Skeletal muscle tissue (tissue), 4 donors: Measurements from ENCODE around the gene ENAH. TPM values are rescaled to one million over a fixed set of nuclear protein-coding genes. Genes with fewer than 3 reads are reported as not detected.

Source experiments
- H3K27ac ChIP-seq: one replicate; pipeline ENCODE4 v1.7.0; 2013; ENCODE audit warnings: mild to moderate bottlenecking, low read depth, low read length, inconsistent platforms
- H3K27me3 ChIP-seq, 3 donors: one replicate each; pipeline ENCODE4 v1.7.0; 2013; ENCODE audit warnings: low read length in 3 of 3; ENCODE audit not compliant: control insufficient read depth in 3 of 3, insufficient read depth in 3 of 3
- H3K36me3 ChIP-seq, 3 donors: one replicate each; pipeline ENCODE4 v1.7.0; 2013; ENCODE audit warnings: low read length in 3 of 3; ENCODE audit not compliant: control insufficient read depth in 3 of 3, insufficient read depth in 3 of 3
- H3K4me1 ChIP-seq, 3 donors: one replicate each; pipeline ENCODE4 v1.7.0; 2013; ENCODE audit warnings: low read length in 3 of 3, mild to moderate bottlenecking in 3 of 3; ENCODE audit not compliant: control insufficient read depth in 3 of 3, insufficient read depth in 3 of 3
- H3K4me3 ChIP-seq, 3 donors: one replicate each; pipeline ENCODE4 v1.7.0; 2013; ENCODE audit warnings: low read length in 3 of 3
- H3K9ac ChIP-seq, 3 donors: one replicate each; pipeline ENCODE4 v1.7.0; 2013; ENCODE audit warnings: low read length in 3 of 3, mild to moderate bottlenecking in 3 of 3, moderate library complexity in 2 of 3, low read depth in 1 of 3
- H3K9me3 ChIP-seq, 3 donors: one replicate each; pipeline ENCODE4 v1.7.0; 2013; ENCODE audit warnings: low read length in 3 of 3; ENCODE audit not compliant: control insufficient read depth in 3 of 3
- total RNA-seq: library from RNA; depleted of rRNA; stranded (reverse); fragments of >200 nt; gene quantifications from one replicate; pipeline ENCODE4 v1.2.3, GENCODE V29; 2014
- donor health status: Osteomylitis.

ENAH gene
- total RNA-seq, 1 donor from 2014 or later: 38.6 TPM

- Histone ChIP-seq H3K36me3 (no peaks in the 10 kb centered on the region), H3K9ac (no peak overlapping the region), H3K9me3 (no peaks in the 10 kb centered on the region), H3K4me3 (no peak overlapping the region), H3K4me1 (peaks cover 0 to 10% (median 0%) of the 10 kb centered on the region in 3 donors), H3K27me3 (no peaks in the 10 kb centered on the region), H3K27ac (no peak overlapping the region)
Observed at GRCh38 chr1:225610539-225610938, 42.4 kb downstream of the ENAH start.

- Histone ChIP-seq H3K9ac (no peak overlapping the region), H3K4me3 (no peak overlapping the region), H3K9me3 (no peaks in the 10 kb centered on the region), H3K36me3 (no peaks in the 10 kb centered on the region), H3K27ac (no peak overlapping the region), H3K4me1 (peaks cover 0 to 10% (median 2%) of the 10 kb centered on the region in 3 donors), H3K27me3 (no peaks in the 10 kb centered on the region)
Observed at GRCh38 chr1:225608014-225608796, 44.7 kb downstream of the ENAH start.

GRCh38 chr1:225607355-225607754 is 45.6 kb downstream of the ENAH start:
- peak overlapping the region; percentile 37 for H3K27ac ChIP-seq
- peaks cover 0 to 10% (median 2%) of the 10 kb centered on the region in 3 donors for H3K4me1 ChIP-seq
- no peaks in the 10 kb centered on the region for H3K36me3 ChIP-seq
- H3K27me3 ChIP-seq: no peaks in the 10 kb centered on the region
- no peak overlapping the region for H3K4me3 ChIP-seq
- no peaks in the 10 kb centered on the region for H3K9me3 ChIP-seq
- peak overlapping the region in 1 of 3 donors; percentile 4 for H3K9ac ChIP-seq

- Histone ChIP-seq H3K9ac (peak overlapping the region; percentile 1 to 58 (median 24)), H3K36me3 (peaks cover 0 to 4% (median 0%) of the 10 kb centered on the region in 3 donors), H3K4me1 (peaks cover 2 to 7% (median 3%) of the 10 kb centered on the region in 3 donors), H3K27ac (peak overlapping the region; percentile 69), H3K27me3 (no peaks in the 10 kb centered on the region), H3K4me3 (no peak overlapping the region), H3K9me3 (no peaks in the 10 kb centered on the region)
Observed at GRCh38 chr1:225603538-225604354, 49.2 kb downstream of the ENAH start.

GRCh38 chr1:225602590-225603206 is 50.2 kb downstream of the ENAH start:
- Histone ChIP-seq H3K9ac (peak overlapping the region in 1 of 3 donors; percentile 58), H3K9me3 (no peaks in the 10 kb centered on the region), H3K27me3 (no peaks in the 10 kb centered on the region), H3K27ac (peak overlapping the region; percentile 51), H3K4me1 (peaks cover 2 to 6% (median 3%) of the 10 kb centered on the region in 3 donors), H3K4me3 (no peak overlapping the region), H3K36me3 (peaks cover 0 to 4% (median 0%) of the 10 kb centered on the region in 3 donors)

GRCh38 chr1:225601902-225602589 is 50.9 kb downstream of the ENAH start:
- H3K9ac ChIP-seq: peak overlapping the region in 1 of 3 donors; percentile 51
- no peaks in the 10 kb centered on the region for H3K27me3 ChIP-seq
- H3K9me3 ChIP-seq: no peaks in the 10 kb centered on the region
- H3K36me3 ChIP-seq: peaks cover 0 to 4% (median 0%) of the 10 kb centered on the region in 3 donors
- H3K4me1 ChIP-seq: peaks cover under 1 to 3% (median 2%) of the 10 kb centered on the region in 3 donors
- no peak overlapping the region for H3K4me3 ChIP-seq
- peak overlapping the region; percentile 51 for H3K27ac ChIP-seq

GRCh38 chr1:225598847-225599246 is 54.1 kb downstream of the ENAH start:
- H3K9ac ChIP-seq: no peak overlapping the region
- H3K27ac ChIP-seq: no peak overlapping the region
- no peaks in the 10 kb centered on the region for H3K27me3 ChIP-seq
- no peak overlapping the region for H3K4me3 ChIP-seq
- H3K9me3 ChIP-seq: no peaks in the 10 kb centered on the region
- peaks cover 6 to 24% (median 7%) of the 10 kb centered on the region in 3 donors for H3K4me1 ChIP-seq
- H3K36me3 ChIP-seq: peaks cover 0 to 4% (median 0%) of the 10 kb centered on the region in 3 donors

GRCh38 chr1:225597926-225598575 is 54.9 kb downstream of the ENAH start:
- no peak overlapping the region for H3K27ac ChIP-seq
- peaks cover 0 to 4% (median 0%) of the 10 kb centered on the region in 3 donors for H3K36me3 ChIP-seq
- no peak overlapping the region for H3K9ac ChIP-seq
- H3K4me3 ChIP-seq: no peak overlapping the region
- peaks cover 11 to 30% (median 11%) of the 10 kb centered on the region in 3 donors for H3K4me1 ChIP-seq
- no peaks in the 10 kb centered on the region for H3K9me3 ChIP-seq
- no peaks in the 10 kb centered on the region for H3K27me3 ChIP-seq

- no peaks in the 10 kb centered on the region for H3K9me3 ChIP-seq
- peak overlapping the region; percentile 43 for H3K27ac ChIP-seq
- H3K27me3 ChIP-seq: no peaks in the 10 kb centered on the region
- H3K4me1 ChIP-seq: peaks cover 16 to 36% (median 16%) of the 10 kb centered on the region in 3 donors
- H3K4me3 ChIP-seq: peak overlapping the region in 1 of 3 donors; percentile 17
- H3K9ac ChIP-seq: peak overlapping the region in 1 of 3 donors; percentile 16
- H3K36me3 ChIP-seq: peaks cover 0 to 4% (median 0%) of the 10 kb centered on the region in 3 donors
Observed at GRCh38 chr1:225596736-225597135, 56.2 kb downstream of the ENAH start.
